Cardiac muscle cell (in vitro differentiated cells and primary cell): ENCODE measurements around the gene SNX25. TPM values are rescaled to one million over a fixed set of nuclear protein-coding genes. Genes with fewer than 3 reads are reported as not detected.
"Not testable (repeated sequence)": the region's sequence is repeated elsewhere in the genome, so short reads cannot be mapped to it uniquely, and the experiment has no call there.

Source experiments
- DNase-seq, 2 donors: peaks; one replicate each; pipeline versions ENCODE4 v3.0.0 to v3.0.0-alpha.2; 2010 to 2017; ENCODE audit warnings: low read depth in 1 of 2, low spot score in 1 of 2
- H3K27ac ChIP-seq: fragments of 200-600 bp; sonication (generic); 2 replicates; pipeline ENCODE4 v1.5.1; 2016
- H3K27me3 ChIP-seq: fragments of 200-600 bp; sonication (generic); 2 replicates; pipeline ENCODE4 v1.6.0; 2016; ENCODE audit warnings: control low read depth
- H3K36me3 ChIP-seq: fragments of 200-600 bp; sonication (generic); 2 replicates; pipeline ENCODE4 v1.5.1; 2016; ENCODE audit warnings: control low read depth
- H3K4me1 ChIP-seq: fragments of 200-600 bp; sonication (generic); 2 replicates; pipeline ENCODE4 v1.8.1; 2017; ENCODE audit warnings: low read depth, mild to moderate bottlenecking, mixed run types
- H3K4me3 ChIP-seq: fragments of 200-600 bp; sonication (generic); 2 replicates; pipeline ENCODE4 v1.5.1; 2016; ENCODE audit warnings: mild to moderate bottlenecking
- H3K9me3 ChIP-seq: fragments of 200-600 bp; sonication (generic); 2 replicates; pipeline ENCODE4 v1.5.1; 2017; ENCODE audit warnings: low read depth, mild to moderate bottlenecking, control low read depth
- CTCF ChIP-seq: IDR thresholded peaks from 2 replicates; pipeline ENCODE4 v1.5.1; 2012; ENCODE audit warnings: low read depth, mild to moderate bottlenecking, low read length
- polyA plus RNA-seq: library from polyadenylated mRNA; unstranded; fragments of >200 nt; fragmentation: Nextera tagmentation; extraction: Ambion mirVana; gene quantifications from 2 replicates; pipeline ENCODE4 v1.2.1, GENCODE V29; 2016
- total RNA-seq: library from RNA; depleted of rRNA; stranded (reverse); fragments of >200 nt; gene quantifications from 2 replicates; pipeline ENCODE4 v1.2.3, GENCODE V29; 2016

SNX25 gene
- total and polyA plus RNA-seq, 2 experiments from 2014 or later = 19.7 to 20.9 TPM

- Histone ChIP-seq H3K36me3 (peaks cover 4% of the 10 kb centered on the region), H3K4me1 (no peaks in the 10 kb centered on the region), H3K9me3 (no peaks in the 10 kb centered on the region), H3K27ac (no peak overlapping the region), H3K4me3 (no peak overlapping the region), H3K27me3 (no peaks in the 10 kb centered on the region)
- no peak for DNase-seq
- no peak for TF ChIP-seq CTCF
These were observed 114.2 kb downstream of the SNX25 start for GRCh38 chr4:185323606-185324005.

- not testable (repeated sequence) for H3K27me3 ChIP-seq, DNase-seq, H3K27ac ChIP-seq, H3K4me3 ChIP-seq, H3K9me3 ChIP-seq, H3K4me1 ChIP-seq, H3K36me3 ChIP-seq
These were observed 115.0 kb downstream of the SNX25 start for GRCh38 chr4:185324361-185324760.

- H3K4me3 ChIP-seq, H3K27me3 ChIP-seq, H3K36me3 ChIP-seq, DNase-seq, H3K27ac ChIP-seq, H3K4me1 ChIP-seq, H3K9me3 ChIP-seq: not testable (repeated sequence)
These were observed 116.3 kb downstream of the SNX25 start for GRCh38 chr4:185325721-185326120.

GRCh38 chr4:185328586-185328985 is 119.2 kb downstream of the SNX25 start:
- H3K4me1 ChIP-seq = no peaks in the 10 kb centered on the region
- TF ChIP-seq CTCF = no peak
- DNase-seq = no peak
- peaks cover under 1% of the 10 kb centered on the region for H3K36me3 ChIP-seq
- no peaks in the 10 kb centered on the region for H3K27me3 ChIP-seq
- H3K4me3 ChIP-seq = no peak overlapping the region
- H3K27ac ChIP-seq = no peak overlapping the region
- H3K9me3 ChIP-seq = no peaks in the 10 kb centered on the region

- H3K36me3 ChIP-seq, H3K4me3 ChIP-seq, H3K4me1 ChIP-seq, H3K27me3 ChIP-seq, H3K27ac ChIP-seq, H3K9me3 ChIP-seq, DNase-seq: not testable (repeated sequence)
These were observed 120.6 kb downstream of the SNX25 start for GRCh38 chr4:185329879-185330510.

GRCh38 chr4:185332575-185333464 is 123.4 kb downstream of the SNX25 start:
- no peak for TF ChIP-seq CTCF
- no peaks in the 10 kb centered on the region for H3K9me3 ChIP-seq
- no peaks in the 10 kb centered on the region for H3K27me3 ChIP-seq
- no peaks in the 10 kb centered on the region for H3K36me3 ChIP-seq
- no peaks in the 10 kb centered on the region for H3K4me1 ChIP-seq
- H3K27ac ChIP-seq = no peak overlapping the region
- H3K4me3 ChIP-seq = no peak overlapping the region
- DNase-seq = no peak

GRCh38 chr4:185334326-185334725 is 124.9 kb downstream of the SNX25 start:
- Histone ChIP-seq H3K27ac (no peak overlapping the region), H3K9me3 (no peaks in the 10 kb centered on the region), H3K36me3 (no peaks in the 10 kb centered on the region), H3K27me3 (no peaks in the 10 kb centered on the region), H3K4me3 (no peak overlapping the region), H3K4me1 (no peaks in the 10 kb centered on the region)
- DNase-seq = no peak
- no peak for TF ChIP-seq CTCF
